ENCODE measurements around the gene PRKCH. TPM values are rescaled to one million over a fixed set of nuclear protein-coding genes. Genes with fewer than 3 reads are reported as not detected.
"Not testable (repeated sequence)": the region's sequence is repeated elsewhere in the genome, so short reads cannot be mapped to it uniquely, and the experiment has no call there.

Gene PRKCH
- total RNA-seq, 1 experiment from 2014 or later, result 2.7 TPM

DNA sequence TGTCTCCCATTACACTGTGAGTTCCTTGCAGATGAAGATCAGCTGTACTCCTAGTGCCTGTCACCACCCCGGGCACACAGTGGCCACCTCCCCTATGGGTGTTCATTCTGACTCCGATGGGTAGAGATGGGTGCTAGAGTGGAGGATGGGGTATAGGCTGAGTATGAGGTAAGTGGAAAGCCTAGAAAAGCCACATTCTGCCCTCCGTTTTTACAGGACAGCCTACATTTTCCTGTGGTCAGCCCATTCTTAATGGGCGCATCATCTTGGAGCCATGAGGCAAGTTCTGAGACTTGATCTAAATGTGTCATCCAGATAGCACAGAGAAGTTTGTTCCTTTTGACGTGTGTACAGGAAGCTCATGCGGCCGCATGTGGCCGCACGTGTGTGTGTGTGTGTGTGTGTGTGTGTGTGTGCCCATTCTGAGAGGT is 207.2 kb downstream of the PRKCH start:
- DNase-seq (ENCODE audit: low read depth, low spot score) (no peak), ATAC-seq (no peak)
- BruUV-seq (replicated peaks), result no TSS peak
- Histone ChIP-seq H3K27ac (ENCODE audit: low read length) (no peak overlapping the region), H3K9me3 (ENCODE audit: control insufficient read depth, insufficient read depth, low read depth, low read length) (no peaks in the 10 kb centered on the region), H3K36me3 (ENCODE audit: control insufficient read depth, insufficient read depth, low read length) (no peaks in the 10 kb centered on the region), H3K4me3 (ENCODE audit: low read depth in 2 of 2, low read length in 2 of 2) (no peak overlapping the region), H3K27me3 (ENCODE audit: control insufficient read depth, insufficient read depth, low read length) (no peaks in the 10 kb centered on the region), H3K4me1 (ENCODE audit: control insufficient read depth, insufficient read depth, low read length) (no peaks in the 10 kb centered on the region)
- in situ Hi-C loops (cut with HindIII; ENCODE audit: low pct_unique_long_range_greater_than_20kb, low sequenced_read_pairs) (no loop called here), intact Hi-C loops (cut with micrococcal nuclease; ENCODE audit: unreplicated experiment) (no loop called here)
- TF ChIP-seq, protein P1, sequence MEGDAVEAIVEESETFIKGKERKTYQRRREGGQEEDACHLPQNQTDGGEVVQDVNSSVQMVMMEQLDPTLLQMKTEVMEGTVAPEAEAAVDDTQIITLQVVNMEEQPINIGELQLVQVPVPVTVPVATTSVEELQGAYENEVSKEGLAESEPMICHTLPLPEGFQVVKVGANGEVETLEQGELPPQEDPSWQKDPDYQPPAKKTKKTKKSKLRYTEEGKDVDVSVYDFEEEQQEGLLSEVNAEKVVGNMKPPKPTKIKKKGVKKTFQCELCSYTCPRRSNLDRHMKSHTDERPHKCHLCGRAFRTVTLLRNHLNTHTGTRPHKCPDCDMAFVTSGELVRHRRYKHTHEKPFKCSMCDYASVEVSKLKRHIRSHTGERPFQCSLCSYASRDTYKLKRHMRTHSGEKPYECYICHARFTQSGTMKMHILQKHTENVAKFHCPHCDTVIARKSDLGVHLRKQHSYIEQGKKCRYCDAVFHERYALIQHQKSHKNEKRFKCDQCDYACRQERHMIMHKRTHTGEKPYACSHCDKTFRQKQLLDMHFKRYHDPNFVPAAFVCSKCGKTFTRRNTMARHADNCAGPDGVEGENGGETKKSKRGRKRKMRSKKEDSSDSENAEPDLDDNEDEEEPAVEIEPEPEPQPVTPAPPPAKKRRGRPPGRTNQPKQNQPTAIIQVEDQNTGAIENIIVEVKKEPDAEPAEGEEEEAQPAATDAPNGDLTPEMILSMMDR (IDR thresholded peaks at IDR 0.05), result no peak
- TF ChIP-seq, protein P2, sequence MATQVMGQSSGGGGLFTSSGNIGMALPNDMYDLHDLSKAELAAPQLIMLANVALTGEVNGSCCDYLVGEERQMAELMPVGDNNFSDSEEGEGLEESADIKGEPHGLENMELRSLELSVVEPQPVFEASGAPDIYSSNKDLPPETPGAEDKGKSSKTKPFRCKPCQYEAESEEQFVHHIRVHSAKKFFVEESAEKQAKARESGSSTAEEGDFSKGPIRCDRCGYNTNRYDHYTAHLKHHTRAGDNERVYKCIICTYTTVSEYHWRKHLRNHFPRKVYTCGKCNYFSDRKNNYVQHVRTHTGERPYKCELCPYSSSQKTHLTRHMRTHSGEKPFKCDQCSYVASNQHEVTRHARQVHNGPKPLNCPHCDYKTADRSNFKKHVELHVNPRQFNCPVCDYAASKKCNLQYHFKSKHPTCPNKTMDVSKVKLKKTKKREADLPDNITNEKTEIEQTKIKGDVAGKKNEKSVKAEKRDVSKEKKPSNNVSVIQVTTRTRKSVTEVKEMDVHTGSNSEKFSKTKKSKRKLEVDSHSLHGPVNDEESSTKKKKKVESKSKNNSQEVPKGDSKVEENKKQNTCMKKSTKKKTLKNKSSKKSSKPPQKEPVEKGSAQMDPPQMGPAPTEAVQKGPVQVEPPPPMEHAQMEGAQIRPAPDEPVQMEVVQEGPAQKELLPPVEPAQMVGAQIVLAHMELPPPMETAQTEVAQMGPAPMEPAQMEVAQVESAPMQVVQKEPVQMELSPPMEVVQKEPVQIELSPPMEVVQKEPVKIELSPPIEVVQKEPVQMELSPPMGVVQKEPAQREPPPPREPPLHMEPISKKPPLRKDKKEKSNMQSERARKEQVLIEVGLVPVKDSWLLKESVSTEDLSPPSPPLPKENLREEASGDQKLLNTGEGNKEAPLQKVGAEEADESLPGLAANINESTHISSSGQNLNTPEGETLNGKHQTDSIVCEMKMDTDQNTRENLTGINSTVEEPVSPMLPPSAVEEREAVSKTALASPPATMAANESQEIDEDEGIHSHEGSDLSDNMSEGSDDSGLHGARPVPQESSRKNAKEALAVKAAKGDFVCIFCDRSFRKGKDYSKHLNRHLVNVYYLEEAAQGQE (IDR thresholded peaks at IDR 0.05; ENCODE audit: insufficient read depth in 1 of 2, low read depth in 2 of 2, low read length in 1 of 2), result no peak
- POLR2A ChIA-PET, result no interaction called here
- CTCF ChIA-PET, result no interaction called here

DNA sequence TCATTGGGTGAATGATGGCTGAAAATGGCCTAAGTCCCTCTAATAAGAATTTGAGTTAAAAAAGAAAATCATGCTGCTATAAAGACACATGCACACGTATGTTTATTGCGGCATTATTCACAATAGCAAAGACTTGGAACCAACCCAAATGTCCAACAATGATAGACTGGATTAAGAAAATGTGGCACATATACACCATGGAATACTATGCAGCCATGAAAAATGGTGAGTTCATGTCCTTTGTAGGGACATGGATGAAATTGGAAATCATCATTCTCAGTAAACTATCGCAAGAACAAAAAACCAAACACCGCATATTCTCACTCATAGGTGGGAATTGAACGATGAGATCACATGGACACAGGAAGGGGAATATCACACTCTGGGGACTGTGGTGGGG is 208.0 kb downstream of the PRKCH start:
- CTCF ChIA-PET; in situ Hi-C loops (cut with HindIII; ENCODE audit: low pct_unique_long_range_greater_than_20kb, low sequenced_read_pairs); DNase-seq (ENCODE audit: low read depth, low spot score); H3K27me3 ChIP-seq (ENCODE audit: control insufficient read depth, insufficient read depth, low read length); POLR2A ChIA-PET; H3K27ac ChIP-seq (ENCODE audit: low read length); ATAC-seq; H3K9me3 ChIP-seq (ENCODE audit: control insufficient read depth, insufficient read depth, low read depth, low read length); H3K36me3 ChIP-seq (ENCODE audit: control insufficient read depth, insufficient read depth, low read length); BruUV-seq (replicated peaks); H3K4me1 ChIP-seq (ENCODE audit: control insufficient read depth, insufficient read depth, low read length); intact Hi-C loops (cut with micrococcal nuclease; ENCODE audit: unreplicated experiment); H3K4me3 ChIP-seq (ENCODE audit: low read depth in 2 of 2, low read length in 2 of 2): not testable (repeated sequence)

DNA sequence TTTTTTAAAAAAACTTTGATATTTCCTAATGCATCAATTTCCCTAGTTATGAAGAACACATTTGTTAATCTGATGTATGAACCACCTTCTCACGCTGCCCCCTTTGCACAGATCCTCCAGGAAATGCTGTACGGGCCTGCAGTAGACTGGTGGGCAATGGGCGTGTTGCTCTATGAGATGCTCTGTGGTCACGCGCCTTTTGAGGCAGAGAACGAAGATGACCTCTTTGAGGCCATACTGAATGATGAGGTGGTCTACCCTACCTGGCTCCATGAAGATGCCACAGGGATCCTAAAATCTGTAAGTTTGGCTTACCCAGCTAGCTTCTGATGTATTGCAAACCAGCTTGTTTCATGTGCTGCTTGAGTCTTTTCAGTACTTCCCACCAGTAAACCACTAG is 208.9 kb downstream of the PRKCH start:
- Histone ChIP-seq H3K27me3 (ENCODE audit: control insufficient read depth, insufficient read depth, low read length) (no peaks in the 10 kb centered on the region), H3K9me3 (ENCODE audit: control insufficient read depth, insufficient read depth, low read depth, low read length) (no peaks in the 10 kb centered on the region), H3K36me3 (ENCODE audit: control insufficient read depth, insufficient read depth, low read length) (no peaks in the 10 kb centered on the region), H3K4me1 (ENCODE audit: control insufficient read depth, insufficient read depth, low read length) (no peaks in the 10 kb centered on the region), H3K4me3 (ENCODE audit: low read depth in 2 of 2, low read length in 2 of 2) (no peak overlapping the region), H3K27ac (ENCODE audit: low read length) (no peak overlapping the region)
- CTCF ChIA-PET, result no interaction called here
- POLR2A ChIA-PET, result no interaction called here
- TF ChIP-seq SIN3A (IDR thresholded peaks at IDR 0.05; ENCODE audit: borderline replicate concordance, insufficient read depth, low read depth, low read length) (no peak), POLR2AphosphoS5 (IDR thresholded peaks at IDR 0.05; ENCODE audit: low read depth, low read length) (no peak), TCF7L2 (IDR thresholded peaks at IDR 0.05; ENCODE audit: low read depth, low read length) (no peak)
- TF ChIP-seq, protein P2 (IDR thresholded peaks at IDR 0.05; ENCODE audit: insufficient read depth in 1 of 2, low read depth in 2 of 2, low read length in 1 of 2), result no peak
- TF ChIP-seq, protein P1 (IDR thresholded peaks at IDR 0.05), result no peak
- DNase-seq (ENCODE audit: low read depth, low spot score), result no peak
- in situ Hi-C loops (cut with HindIII; ENCODE audit: low pct_unique_long_range_greater_than_20kb, low sequenced_read_pairs) (no loop called here), intact Hi-C loops (cut with micrococcal nuclease; ENCODE audit: unreplicated experiment) (no loop called here)
- BruUV-seq (replicated peaks), result no TSS peak
- ATAC-seq, result no peak

All from Panc1 (cell line).